Osteocyte (in vitro differentiated cells): ENCODE measurements around the gene ATOH8. TPM values are rescaled to one million over a fixed set of nuclear protein-coding genes. Genes with fewer than 3 reads are reported as not detected.

Experiments
- DNase-seq: peaks from one replicate; pipeline ENCODE4 v3.0.0; 2021; ENCODE audit warnings: mixed read lengths; ENCODE audit not compliant: unreplicated experiment; ENCODE audit errors: extremely low spot score
- H3K27ac Mint-ChIP-seq: one replicate; pipeline ENCODE4 v1.8.0; 2021; ENCODE audit warnings: mild to moderate bottlenecking, mixed read lengths; ENCODE audit not compliant: unreplicated experiment
- H3K27me3 Mint-ChIP-seq: one replicate; pipeline ENCODE4 v1.8.0; 2021; ENCODE audit warnings: mixed read lengths; ENCODE audit not compliant: unreplicated experiment
- H3K36me3 Mint-ChIP-seq: one replicate; pipeline ENCODE4 v1.8.0; 2021; ENCODE audit warnings: mixed read lengths; ENCODE audit not compliant: unreplicated experiment
- H3K4me1 Mint-ChIP-seq: one replicate; pipeline ENCODE4 v1.8.0; 2021; ENCODE audit warnings: mixed read lengths; ENCODE audit not compliant: unreplicated experiment
- H3K4me3 Mint-ChIP-seq: one replicate; pipeline ENCODE4 v1.8.0; 2021; ENCODE audit warnings: mild to moderate bottlenecking, moderate library complexity, mixed read lengths; ENCODE audit not compliant: unreplicated experiment
- H3K9me3 Mint-ChIP-seq: one replicate; pipeline ENCODE4 v1.8.0; 2021; ENCODE audit warnings: mixed read lengths; ENCODE audit not compliant: unreplicated experiment
- CTCF ChIP-seq: fragments of 200-600 bp; sonication (generic); IDR thresholded peaks from 2 replicates; pipeline ENCODE4 v1.5.0; 2021; ENCODE audit warnings: antibody characterized with exemption, mild to moderate bottlenecking, moderate library complexity
- total RNA-seq: library from RNA; stranded (reverse); gene quantifications from 2 replicates; pipeline ENCODE4 v1.2.1, GENCODE V29; 2021

The ATOH8 gene
- total RNA-seq, 1 donor from 2014 or later = 5.9 TPM

GRCh38 chr2:85729825-85730510, 23.8 kb upstream of the ATOH8 start:
- DNase-seq = no peak
- Mint-ChIP-seq H3K27me3 (peaks cover 33% of the 10 kb centered on the region), H3K36me3 (no peaks in the 10 kb centered on the region), H3K9me3 (no peaks in the 10 kb centered on the region), H3K4me1 (peaks cover 20% of the 10 kb centered on the region), H3K4me3 (no peak overlapping the region), H3K27ac (no peak overlapping the region)
- TF ChIP-seq CTCF = no peak

- Mint-ChIP-seq H3K4me3 (no peak overlapping the region), H3K27ac (no peak overlapping the region), H3K27me3 (peaks cover 25% of the 10 kb centered on the region), H3K9me3 (no peaks in the 10 kb centered on the region), H3K36me3 (no peaks in the 10 kb centered on the region), H3K4me1 (peaks cover 13% of the 10 kb centered on the region)
- DNase-seq = no peak
- TF ChIP-seq CTCF = no peak
These were observed 23.0 kb upstream of the ATOH8 start for GRCh38 chr2:85730686-85731230.

- Mint-ChIP-seq H3K27ac (no peak overlapping the region), H3K4me3 (no peak overlapping the region), H3K27me3 (peaks cover 26% of the 10 kb centered on the region), H3K4me1 (peaks cover 15% of the 10 kb centered on the region), H3K36me3 (no peaks in the 10 kb centered on the region), H3K9me3 (no peaks in the 10 kb centered on the region)
- TF ChIP-seq CTCF = no peak
- no peak for DNase-seq
These were observed 22.2 kb upstream of the ATOH8 start for GRCh38 chr2:85731606-85732005.

GRCh38 chr2:85732467-85733120, 21.2 kb upstream of the ATOH8 start:
- H3K36me3 Mint-ChIP-seq = no peaks in the 10 kb centered on the region
- H3K27ac Mint-ChIP-seq = no peak overlapping the region
- H3K27me3 Mint-ChIP-seq = peaks cover 30% of the 10 kb centered on the region
- no peaks in the 10 kb centered on the region for H3K9me3 Mint-ChIP-seq
- H3K4me1 Mint-ChIP-seq = peaks cover 17% of the 10 kb centered on the region
- DNase-seq = no peak
- no peak overlapping the region for H3K4me3 Mint-ChIP-seq
- no peak for TF ChIP-seq CTCF
